ENCODE results near the gene FLVCR1. TPM values are rescaled to one million over a fixed set of nuclear protein-coding genes. Genes with fewer than 3 reads are reported as not detected.
A peak's percentile ranks its signal among the peaks of the same experiment; 100 is the strongest.

FLVCR1 gene
- polyA plus RNA-seq, 3 donors, result 1.8 to 5.5 (median 2.8) TPM

GRCh38 chr1:212938846-212939245 is 80.8 kb downstream of the FLVCR1 start:
- peaks cover 3% of the 10 kb centered on the region for H3K4me1 Mint-ChIP-seq
- no peaks in the 10 kb centered on the region for H3K27me3 ChIP-seq (ENCODE audit: control insufficient read depth in 2 of 2, insufficient read depth in 2 of 2, low read length in 2 of 2)
- H3K9ac ChIP-seq (ENCODE audit: insufficient read depth, low read length, poor library complexity, severe bottlenecking), result no peak overlapping the region
- no peaks in the 10 kb centered on the region for H3K9me3 ChIP-seq (replicated peaks in 1 of 2; ENCODE audit: control insufficient read depth in 1 of 2, insufficient read depth in 1 of 2, low read length in 2 of 2)
- H2AFZ ChIP-seq (ENCODE audit: insufficient read depth, low read depth, low read length, poor library complexity, severe bottlenecking), result no peak overlapping the region
- H3K27ac Mint-ChIP-seq, result peak overlapping the region in 1 of 7 donors; percentile 20
- DNase-seq, result no peak
- no peaks in the 10 kb centered on the region for H4K20me1 ChIP-seq (ENCODE audit: insufficient read depth, low read length)
- no peak overlapping the region for H3K27ac ChIP-seq (ENCODE audit: low read depth in 1 of 2, low read length in 2 of 2)
- H3K27me3 Mint-ChIP-seq (ENCODE audit: low read depth in 3 of 3), result peaks cover 3 to 6% (median 5%) of the 10 kb centered on the region in 3 donors
- no peak overlapping the region for H3K4me3 ChIP-seq (replicated peaks in 1 of 3; ENCODE audit: low read depth in 2 of 3, low read length in 3 of 3)
- intact Hi-C loops (cut with micrococcal nuclease), result no loop called here
- no peak overlapping the region for H3K4me2 ChIP-seq (replicated peaks; ENCODE audit: extremely low read depth, low read length, poor library complexity, severe bottlenecking)
- no peak overlapping the region for H3K4me3 Mint-ChIP-seq
- peaks cover 3 to 17% (median 10%) of the 10 kb centered on the region in 7 donors for H3K9me3 Mint-ChIP-seq
- H3K36me3 Mint-ChIP-seq, result peaks cover 0 to 3% of the 10 kb centered on the region in 2 donors
- TF ChIP-seq, protein P1, sequence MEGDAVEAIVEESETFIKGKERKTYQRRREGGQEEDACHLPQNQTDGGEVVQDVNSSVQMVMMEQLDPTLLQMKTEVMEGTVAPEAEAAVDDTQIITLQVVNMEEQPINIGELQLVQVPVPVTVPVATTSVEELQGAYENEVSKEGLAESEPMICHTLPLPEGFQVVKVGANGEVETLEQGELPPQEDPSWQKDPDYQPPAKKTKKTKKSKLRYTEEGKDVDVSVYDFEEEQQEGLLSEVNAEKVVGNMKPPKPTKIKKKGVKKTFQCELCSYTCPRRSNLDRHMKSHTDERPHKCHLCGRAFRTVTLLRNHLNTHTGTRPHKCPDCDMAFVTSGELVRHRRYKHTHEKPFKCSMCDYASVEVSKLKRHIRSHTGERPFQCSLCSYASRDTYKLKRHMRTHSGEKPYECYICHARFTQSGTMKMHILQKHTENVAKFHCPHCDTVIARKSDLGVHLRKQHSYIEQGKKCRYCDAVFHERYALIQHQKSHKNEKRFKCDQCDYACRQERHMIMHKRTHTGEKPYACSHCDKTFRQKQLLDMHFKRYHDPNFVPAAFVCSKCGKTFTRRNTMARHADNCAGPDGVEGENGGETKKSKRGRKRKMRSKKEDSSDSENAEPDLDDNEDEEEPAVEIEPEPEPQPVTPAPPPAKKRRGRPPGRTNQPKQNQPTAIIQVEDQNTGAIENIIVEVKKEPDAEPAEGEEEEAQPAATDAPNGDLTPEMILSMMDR (IDR thresholded peaks at IDR 0.05), result no peak
- H3K79me2 ChIP-seq (ENCODE audit: insufficient read depth, low read length), result no peaks in the 10 kb centered on the region
- H3K36me3 ChIP-seq (replicated peaks in 1 of 2; ENCODE audit: control insufficient read depth in 1 of 2, insufficient read depth in 2 of 2, low read length in 2 of 2), result no peaks in the 10 kb centered on the region
- no peaks in the 10 kb centered on the region for H3K4me1 ChIP-seq (ENCODE audit: control insufficient read depth in 1 of 2, insufficient read depth in 2 of 2, low read length in 2 of 2)
- WGBS (ENCODE audit: insufficient coverage), result 96% methylated on average over 2 of the region's 6 CpGs

- no peak overlapping the region for H2AFZ ChIP-seq (ENCODE audit: insufficient read depth, low read depth, low read length, poor library complexity, severe bottlenecking)
- H3K36me3 ChIP-seq (replicated peaks in 1 of 2; ENCODE audit: control insufficient read depth in 1 of 2, insufficient read depth in 2 of 2, low read length in 2 of 2), result no peaks in the 10 kb centered on the region
- no peak overlapping the region for H3K4me2 ChIP-seq (replicated peaks; ENCODE audit: extremely low read depth, low read length, poor library complexity, severe bottlenecking)
- no peak overlapping the region for H3K9ac ChIP-seq (ENCODE audit: insufficient read depth, low read length, poor library complexity, severe bottlenecking)
- peaks cover 11% of the 10 kb centered on the region for H3K4me1 Mint-ChIP-seq
- no peaks in the 10 kb centered on the region for H3K27me3 ChIP-seq (ENCODE audit: control insufficient read depth in 2 of 2, insufficient read depth in 2 of 2, low read length in 2 of 2)
- no peak overlapping the region for H3K27ac Mint-ChIP-seq
- H3K79me2 ChIP-seq (ENCODE audit: insufficient read depth, low read length), result no peaks in the 10 kb centered on the region
- H3K27ac ChIP-seq (ENCODE audit: low read depth in 1 of 2, low read length in 2 of 2), result no peak overlapping the region
- no peak overlapping the region for H3K4me3 Mint-ChIP-seq
- no peak overlapping the region for H3K4me3 ChIP-seq (replicated peaks in 1 of 3; ENCODE audit: low read depth in 2 of 3, low read length in 3 of 3)
- peaks cover 0 to 3% of the 10 kb centered on the region in 2 donors for H3K36me3 Mint-ChIP-seq
- H3K9me3 ChIP-seq (replicated peaks in 1 of 2; ENCODE audit: control insufficient read depth in 1 of 2, insufficient read depth in 1 of 2, low read length in 2 of 2), result no peaks in the 10 kb centered on the region
- no peak for DNase-seq
- TF ChIP-seq, protein P1 (IDR thresholded peaks at IDR 0.05), result no peak
- intact Hi-C loops (cut with micrococcal nuclease), result no loop called here
- peaks cover 3 to 17% (median 10%) of the 10 kb centered on the region in 7 donors for H3K9me3 Mint-ChIP-seq
- H3K4me1 ChIP-seq (ENCODE audit: control insufficient read depth in 1 of 2, insufficient read depth in 2 of 2, low read length in 2 of 2), result peaks cover 8 to 9% of the 10 kb centered on the region in 2 donors
- H4K20me1 ChIP-seq (ENCODE audit: insufficient read depth, low read length), result no peaks in the 10 kb centered on the region
- H3K27me3 Mint-ChIP-seq (ENCODE audit: low read depth in 3 of 3), result peaks cover under 1 to 4% (median 3%) of the 10 kb centered on the region in 3 donors
- no CpG with 5 or more reads among the region's 1 CpG for WGBS (ENCODE audit: insufficient coverage)
Observed at GRCh38 chr1:212941452-212941851, 83.4 kb downstream of the FLVCR1 start.

Measured in CD14-positive monocyte (primary cell).